ENCODE results near the gene COLQ. TPM values are rescaled to one million over a fixed set of nuclear protein-coding genes. Genes with fewer than 3 reads are reported as not detected.
"Not testable (repeated sequence)": the region's sequence is repeated elsewhere in the genome, so short reads cannot be mapped to it uniquely, and the experiment has no call there.

The COLQ gene
- total RNA-seq, 1 donor from 2014 or later: 0.72 TPM

GRCh38 chr3:15427981-15428380 lies 93.5 kb downstream of the COLQ start:
- DNase-seq (ENCODE audit: low spot score): peak; percentile 1

GRCh38 chr3:15427182-15427880 lies 94.2 kb downstream of the COLQ start, which contains the start of the genes EAF1 and METTL6:
EAF1 (plus strand) TSS chr3:15427598; CDS start chr3:15427780, 182 bp downstream.
METTL6 (minus strand) TSS chr3:15427544; CDS start chr3:15426511, 1,033 bp downstream.
- peak; percentile 86 for DNase-seq (ENCODE audit: low spot score)

- DNase-seq (ENCODE audit: low spot score): no peak
These were observed 94.9 kb downstream of the COLQ start for GRCh38 chr3:15426579-15427118.

- no peak for DNase-seq (ENCODE audit: low spot score)
These were observed 100.6 kb downstream of the COLQ start for GRCh38 chr3:15420871-15421270.

DNA sequence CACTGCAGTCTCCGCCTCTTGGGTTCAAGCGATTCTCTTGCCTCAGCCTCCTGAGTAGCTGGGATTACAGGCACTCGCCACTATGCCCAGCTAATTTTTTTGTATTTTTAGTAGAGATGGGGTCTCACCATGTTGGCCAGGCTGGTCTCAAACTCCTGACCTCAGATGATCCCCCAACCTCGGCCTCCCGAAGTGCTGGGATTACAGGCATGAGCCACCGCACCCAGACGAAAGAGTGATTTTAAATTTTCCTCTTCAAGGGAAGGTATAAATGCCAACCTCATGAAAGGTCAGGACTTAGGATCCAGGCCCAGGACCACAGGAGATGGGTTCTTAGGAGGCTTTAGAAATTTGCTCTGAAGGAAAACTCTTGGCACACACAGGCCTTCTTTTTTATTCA lies 110.5 kb downstream of the COLQ start:
- DNase-seq (ENCODE audit: low spot score): not testable (repeated sequence)

GRCh38 chr3:15409774-15410173 lies 111.7 kb downstream of the COLQ start:
- DNase-seq (ENCODE audit: low spot score): no peak

DNA sequence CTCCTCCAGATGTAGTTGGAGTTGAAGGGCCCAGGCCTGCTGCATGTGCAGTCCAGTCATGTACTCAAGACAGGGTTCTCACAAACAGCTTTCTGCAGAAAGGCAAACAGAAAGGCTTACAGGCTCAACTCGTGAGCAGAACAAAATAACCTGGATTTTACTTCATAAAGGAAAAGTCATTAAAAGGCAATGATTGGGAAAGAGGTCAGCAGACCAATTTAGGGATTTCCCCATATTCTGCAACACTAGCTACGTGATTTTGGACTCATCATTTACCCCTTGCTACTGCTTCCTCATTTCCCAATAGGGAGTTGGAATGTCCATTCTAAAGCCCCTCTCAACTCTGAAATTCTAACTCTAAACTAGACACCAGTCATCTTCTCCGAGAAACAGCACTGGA lies 112.3 kb downstream of the COLQ start:
- no peak for DNase-seq (ENCODE audit: low spot score)

DNA sequence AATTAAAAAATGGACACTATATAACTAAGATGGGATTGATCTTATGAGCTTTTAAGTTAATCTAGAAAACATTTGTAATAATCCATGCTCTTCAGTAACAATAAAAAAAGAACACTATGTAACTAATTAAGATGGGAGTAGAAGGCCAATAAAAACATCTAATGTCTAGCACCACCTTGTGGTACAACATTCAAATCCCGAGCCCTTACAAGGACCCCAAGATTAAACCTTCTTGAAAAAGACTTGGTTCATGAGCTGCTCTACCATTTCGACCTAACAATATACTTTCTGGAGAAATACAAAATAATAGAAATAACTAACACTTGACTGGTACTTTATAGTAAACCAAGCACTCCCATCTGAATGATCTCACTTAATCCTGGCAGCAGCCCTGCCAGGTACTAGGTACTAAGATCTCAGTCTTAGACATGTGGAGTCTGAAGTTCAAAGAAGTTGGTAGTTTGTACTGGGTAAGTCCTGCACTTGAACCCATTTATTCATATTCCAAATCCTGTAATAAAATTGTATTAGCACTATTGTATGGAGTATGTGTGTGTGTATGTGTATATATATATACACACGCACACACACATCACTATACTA lies 116.0 kb downstream of the COLQ start:
- DNase-seq (ENCODE audit: low spot score): peak; percentile 54

DNA sequence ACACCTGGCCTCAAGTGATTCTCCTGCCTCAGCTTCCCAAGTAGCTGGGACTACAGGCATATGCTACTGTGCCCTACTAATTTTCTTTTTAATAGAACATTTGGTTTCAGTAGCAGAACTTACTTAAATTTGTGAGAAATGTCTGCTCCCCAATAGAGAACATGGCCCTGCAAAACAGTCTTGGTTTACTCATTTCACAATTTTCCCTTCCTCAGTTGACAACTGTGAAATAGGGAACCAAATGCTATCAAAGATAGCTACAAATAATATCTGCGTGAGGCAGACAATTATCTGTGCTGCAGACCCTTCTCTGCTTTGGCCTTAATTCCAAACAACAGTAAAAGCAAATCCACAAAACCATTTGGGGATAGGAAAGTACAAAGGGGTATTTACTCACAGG lies 116.7 kb downstream of the COLQ start:
- no peak for DNase-seq (ENCODE audit: low spot score)

GRCh38 chr3:15403965-15404364 lies 117.5 kb downstream of the COLQ start:
- no peak for DNase-seq (ENCODE audit: low spot score)

DNA sequence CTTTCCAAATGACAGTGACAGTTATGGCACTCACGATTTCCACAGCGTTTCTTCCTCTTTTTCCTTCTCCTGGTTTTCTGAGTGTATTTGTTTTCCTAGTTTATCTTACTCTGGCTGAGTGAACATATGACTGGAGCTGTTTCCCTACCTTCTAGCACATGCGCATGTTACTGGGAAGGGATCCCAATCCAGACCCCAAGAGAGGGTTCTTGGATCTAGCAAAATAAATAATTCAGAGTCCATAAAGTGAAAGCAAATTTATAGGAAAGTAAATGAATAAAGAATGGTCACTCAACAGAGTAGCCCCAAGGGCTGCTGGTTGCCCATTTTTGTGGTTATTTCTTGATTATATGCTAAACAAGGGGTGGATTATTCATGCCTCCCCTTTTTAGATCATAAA lies 118.0 kb downstream of the COLQ start:
- no peak for DNase-seq (ENCODE audit: low spot score)

DNA sequence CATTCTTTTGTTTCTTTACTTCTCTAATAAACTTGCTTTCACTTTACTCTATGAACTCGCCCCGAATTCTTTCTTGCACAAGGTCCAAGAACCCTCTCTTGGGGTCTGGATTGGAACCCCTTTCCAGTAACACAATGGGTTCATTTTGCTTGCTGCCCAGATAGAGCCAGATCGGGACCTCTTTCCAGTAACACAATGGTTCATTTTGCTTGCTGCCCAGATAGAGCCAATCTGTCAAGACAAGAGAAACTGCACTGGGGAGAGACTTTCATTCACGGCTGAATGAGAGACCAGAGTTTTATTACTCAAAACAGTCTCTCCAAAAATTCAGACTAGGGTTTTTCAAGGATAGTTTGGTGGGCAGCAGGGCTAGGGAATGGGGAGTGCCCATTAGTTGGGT lies 119.6 kb downstream of the COLQ start:
- DNase-seq (ENCODE audit: low spot score): no peak

Other genes with a start within 250 kb of the COLQ start
- gene SH3BP5, start 189.1 kb downstream of the COLQ start, total RNA-seq (ENCODE audit: insufficient read depth, low replicate concordance): 21.4 TPM
- gene METTL6, start 94.2 kb downstream of the COLQ start, total RNA-seq (ENCODE audit: insufficient read depth, low replicate concordance): 40.9 TPM
- 9.4 TPM for gene EAF1, start 94.1 kb downstream of the COLQ start, total RNA-seq (ENCODE audit: insufficient read depth, low replicate concordance)
- gene HACL1, start 79.9 kb upstream of the COLQ start, total RNA-seq (ENCODE audit: insufficient read depth, low replicate concordance): 18.3 TPM
- 29.9 TPM for gene BTD, start 80.0 kb upstream of the COLQ start, total RNA-seq (ENCODE audit: insufficient read depth, low replicate concordance)